ENCODE measurements around the gene SLC12A7. TPM values are rescaled to one million over a fixed set of nuclear protein-coding genes. Genes with fewer than 3 reads are reported as not detected.

SLC12A7 gene
- total RNA-seq, 4 donors from 2014 or later, result 10.6 to 32.2 (median 18.1) TPM

- intact Hi-C loops (cut with DNase I; ENCODE audit: low total_unique reads), result no loop called here
- DNase-seq (ENCODE audit: low spot score in 2 of 2), result no peak
- no peak overlapping the region for H3K4me3 ChIP-seq (ENCODE audit: low read depth, poor library complexity, severe bottlenecking)
- TF ChIP-seq POLR2A (IDR thresholded peaks at IDR 0.05) (no peak), CTCF (IDR thresholded peaks at IDR 0.05) (no peak)
- 71 to 90% methylated on average over 14 to 26 of the region's 26 CpGs for WGBS, 2 donors
These were observed 18.5 kb downstream of the SLC12A7 start for GRCh38 chr5:1093361-1093760.

- DNase-seq (ENCODE audit: low spot score in 2 of 2), result no peak
- 87 to 96% methylated on average over 14 of the region's 14 CpGs for WGBS, 2 donors
- TF ChIP-seq CTCF (IDR thresholded peaks at IDR 0.05) (no peak), POLR2A (IDR thresholded peaks at IDR 0.05) (no peak)
- intact Hi-C loops (cut with DNase I; ENCODE audit: low total_unique reads), result no loop called here
- no peak overlapping the region for H3K4me3 ChIP-seq (ENCODE audit: low read depth, poor library complexity, severe bottlenecking)
These were observed 19.7 kb downstream of the SLC12A7 start for GRCh38 chr5:1092122-1092521.

- DNase-seq (ENCODE audit: low spot score in 2 of 2), result no peak
- TF ChIP-seq CTCF (IDR thresholded peaks at IDR 0.05) (no peak), POLR2A (IDR thresholded peaks at IDR 0.05) (no peak)
- WGBS, 2 donors, result 93 to 94% methylated on average over 20 to 21 of the region's 23 CpGs
- intact Hi-C loops (cut with DNase I; ENCODE audit: low total_unique reads), result no loop called here
- no peak overlapping the region for H3K4me3 ChIP-seq (ENCODE audit: low read depth, poor library complexity, severe bottlenecking)
These were observed 20.2 kb downstream of the SLC12A7 start for GRCh38 chr5:1091632-1092031.

- TF ChIP-seq POLR2A (IDR thresholded peaks at IDR 0.05) (no peak), CTCF (IDR thresholded peaks at IDR 0.05) (no peak)
- no peak overlapping the region for H3K4me3 ChIP-seq (ENCODE audit: low read depth, poor library complexity, severe bottlenecking)
- intact Hi-C loops (cut with DNase I; ENCODE audit: low total_unique reads), result no loop called here
- DNase-seq (ENCODE audit: low spot score in 2 of 2), result no peak
- WGBS, 2 donors, result 42 to 63% methylated on average over 14 to 16 of the region's 16 CpGs
These were observed 21.3 kb downstream of the SLC12A7 start for GRCh38 chr5:1090538-1090937.

- no peak overlapping the region for H3K4me3 ChIP-seq (ENCODE audit: low read depth, poor library complexity, severe bottlenecking)
- no peak for DNase-seq (ENCODE audit: low spot score in 2 of 2)
- WGBS, 2 donors, result 84 to 92% methylated on average over 15 of the region's 15 CpGs
- TF ChIP-seq CTCF (IDR thresholded peaks at IDR 0.05) (no peak), POLR2A (IDR thresholded peaks at IDR 0.05) (no peak)
- intact Hi-C loops (cut with DNase I; ENCODE audit: low total_unique reads), result no loop called here
These were observed 22.2 kb downstream of the SLC12A7 start for GRCh38 chr5:1089621-1090040.

- 82 to 89% methylated on average over 11 of the region's 11 CpGs for WGBS, 2 donors
- no peak for DNase-seq (ENCODE audit: low spot score in 2 of 2)
- no peak overlapping the region for H3K4me3 ChIP-seq (ENCODE audit: low read depth, poor library complexity, severe bottlenecking)
- intact Hi-C loops (cut with DNase I; ENCODE audit: low total_unique reads), result no loop called here
- no peak for TF ChIP-seq CTCF (IDR thresholded peaks at IDR 0.05)
- no peak for TF ChIP-seq POLR2A (IDR thresholded peaks at IDR 0.05)
These were observed 22.7 kb downstream of the SLC12A7 start for GRCh38 chr5:1089146-1089545.
